Mesothelial cell of epicardium (in vitro differentiated cells): ENCODE measurements around the gene RCE1. TPM values are rescaled to one million over a fixed set of nuclear protein-coding genes. Genes with fewer than 3 reads are reported as not detected.

Experiments used
- DNase-seq, 2 experiments: peaks; one replicate each; pipeline ENCODE4 v3.0.0; 2021; ENCODE audit warnings: low spot score in 2 of 2; ENCODE audit not compliant: unreplicated experiment in 2 of 2
- H3K27ac Mint-ChIP-seq: 2 replicates; pipeline ENCODE4 v1.8.0; 2021; ENCODE audit warnings: mixed read lengths
- H3K27me3 Mint-ChIP-seq: 2 replicates; pipeline ENCODE4 v1.8.0; 2021; ENCODE audit warnings: low read depth, mixed read lengths
- H3K36me3 Mint-ChIP-seq: 2 replicates; pipeline ENCODE4 v1.8.0; 2021; ENCODE audit warnings: mixed read lengths
- H3K4me1 Mint-ChIP-seq: 2 replicates; pipeline ENCODE4 v1.8.0; 2021; ENCODE audit warnings: mixed read lengths
- H3K4me3 Mint-ChIP-seq: 2 replicates; pipeline ENCODE4 v1.8.0; 2021; ENCODE audit warnings: mild to moderate bottlenecking, moderate library complexity, mixed read lengths
- H3K9me3 Mint-ChIP-seq: 2 replicates; pipeline ENCODE4 v1.8.0; 2021; ENCODE audit warnings: mixed read lengths
- total RNA-seq: library from RNA; stranded (reverse); gene quantifications from 3 replicates; pipeline ENCODE4 v1.2.1, GENCODE V29; 2021
- TF ChIP-seq, protein P1 (sequence below): fragments of 200-600 bp; sonication (generic); IDR thresholded peaks from one replicate; pipeline ENCODE4 v1.5.0; 2021; ENCODE audit warnings: antibody characterized with exemption; ENCODE audit not compliant: unreplicated experiment

RCE1 gene
- total RNA-seq, 1 donor from 2014 or later: 27.2 TPM

DNA sequence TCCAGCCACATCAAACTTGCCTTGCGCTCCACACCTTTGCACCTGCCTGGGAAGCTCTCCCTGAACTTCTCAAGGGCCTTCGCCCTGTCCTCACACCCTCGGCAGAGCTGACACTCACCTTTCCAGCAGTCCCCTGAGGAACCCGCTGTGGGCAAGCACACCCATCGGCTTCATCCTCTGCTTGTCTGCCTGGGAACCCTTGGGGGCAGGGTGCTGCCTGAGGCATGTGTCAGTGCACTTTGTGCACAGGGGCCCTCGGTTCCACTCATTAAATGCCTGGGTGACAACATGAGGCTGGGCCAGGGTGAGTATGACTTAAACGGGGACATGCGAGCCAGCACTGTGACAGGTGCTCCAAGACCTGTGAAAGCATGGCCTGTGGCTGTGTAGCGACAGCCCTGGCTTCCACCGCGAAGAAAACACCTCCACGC lies 11.0 kb downstream of the RCE1 start:
- no peaks in the 10 kb centered on the region for H3K36me3 Mint-ChIP-seq
- no peak overlapping the region for H3K4me3 Mint-ChIP-seq
- TF ChIP-seq, protein P1, sequence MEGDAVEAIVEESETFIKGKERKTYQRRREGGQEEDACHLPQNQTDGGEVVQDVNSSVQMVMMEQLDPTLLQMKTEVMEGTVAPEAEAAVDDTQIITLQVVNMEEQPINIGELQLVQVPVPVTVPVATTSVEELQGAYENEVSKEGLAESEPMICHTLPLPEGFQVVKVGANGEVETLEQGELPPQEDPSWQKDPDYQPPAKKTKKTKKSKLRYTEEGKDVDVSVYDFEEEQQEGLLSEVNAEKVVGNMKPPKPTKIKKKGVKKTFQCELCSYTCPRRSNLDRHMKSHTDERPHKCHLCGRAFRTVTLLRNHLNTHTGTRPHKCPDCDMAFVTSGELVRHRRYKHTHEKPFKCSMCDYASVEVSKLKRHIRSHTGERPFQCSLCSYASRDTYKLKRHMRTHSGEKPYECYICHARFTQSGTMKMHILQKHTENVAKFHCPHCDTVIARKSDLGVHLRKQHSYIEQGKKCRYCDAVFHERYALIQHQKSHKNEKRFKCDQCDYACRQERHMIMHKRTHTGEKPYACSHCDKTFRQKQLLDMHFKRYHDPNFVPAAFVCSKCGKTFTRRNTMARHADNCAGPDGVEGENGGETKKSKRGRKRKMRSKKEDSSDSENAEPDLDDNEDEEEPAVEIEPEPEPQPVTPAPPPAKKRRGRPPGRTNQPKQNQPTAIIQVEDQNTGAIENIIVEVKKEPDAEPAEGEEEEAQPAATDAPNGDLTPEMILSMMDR: no peak
- H3K4me1 Mint-ChIP-seq: peaks cover 6% of the 10 kb centered on the region
- no peaks in the 10 kb centered on the region for H3K27me3 Mint-ChIP-seq
- no peaks in the 10 kb centered on the region for H3K9me3 Mint-ChIP-seq
- H3K27ac Mint-ChIP-seq: no peak overlapping the region
- no peak for DNase-seq

GRCh38 chr11:66854729-66855211 lies 11.5 kb downstream of the RCE1 start:
- TF ChIP-seq, protein P1: no peak
- Mint-ChIP-seq H3K4me1 (peaks cover 6% of the 10 kb centered on the region), H3K27me3 (no peaks in the 10 kb centered on the region), H3K36me3 (no peaks in the 10 kb centered on the region), H3K4me3 (no peak overlapping the region), H3K27ac (no peak overlapping the region), H3K9me3 (no peaks in the 10 kb centered on the region)
- no peak for DNase-seq

GRCh38 chr11:66855574-66856495 lies 12.6 kb downstream of the RCE1 start:
- TF ChIP-seq, protein P1: no peak
- Mint-ChIP-seq H3K4me1 (peaks cover 6% of the 10 kb centered on the region), H3K36me3 (no peaks in the 10 kb centered on the region), H3K27ac (peak overlapping the region; percentile 82), H3K27me3 (no peaks in the 10 kb centered on the region), H3K4me3 (peak overlapping the region; percentile 90), H3K9me3 (no peaks in the 10 kb centered on the region)
- peak in 1 of 2 experiments; percentile 75 for DNase-seq

DNA sequence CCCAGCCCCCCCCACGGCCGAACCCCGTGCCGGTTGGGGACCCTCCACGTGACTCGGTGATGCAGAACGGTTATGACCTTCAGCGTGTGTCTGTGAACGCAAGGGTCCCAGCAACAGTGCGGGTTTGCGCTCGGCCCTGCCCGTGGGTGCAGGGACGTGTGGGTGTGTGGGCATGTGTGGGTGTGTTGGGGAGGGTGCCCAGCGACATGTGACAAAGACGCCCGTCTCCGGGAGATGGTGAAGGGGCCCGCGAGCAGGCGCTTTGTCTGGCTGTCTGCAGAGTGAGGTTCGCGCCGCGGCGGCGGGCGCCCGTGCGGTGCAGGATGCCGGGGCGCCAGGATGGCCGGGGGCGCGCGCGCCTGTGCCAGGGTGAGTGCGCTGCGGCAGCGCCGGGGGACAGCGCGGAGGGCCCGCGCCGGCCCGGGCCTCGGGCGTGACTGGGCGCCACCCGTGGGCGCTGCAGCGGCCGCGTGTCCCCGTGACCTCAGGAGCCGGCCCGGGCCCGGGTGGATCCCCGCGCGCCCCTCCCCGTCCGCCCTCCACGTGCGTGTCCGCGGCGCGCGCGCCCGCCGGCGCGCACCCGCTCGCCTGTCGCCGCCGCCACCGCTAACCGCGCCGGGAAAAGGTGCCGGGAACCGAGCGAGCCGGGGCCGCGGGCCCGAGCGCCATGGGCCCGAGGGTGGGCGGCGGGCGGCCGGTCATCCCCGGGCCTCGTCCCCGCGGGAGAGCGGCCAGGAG lies 13.4 kb downstream of the RCE1 start, which contains the start of gene LRFN4:
TSS of gene LRFN4 (plus strand) at position 569 of the 738 bp plus-strand sequence. CDS start 681 bp downstream, outside the sequence.
- Mint-ChIP-seq H3K36me3 (no peaks in the 10 kb centered on the region), H3K9me3 (no peaks in the 10 kb centered on the region), H3K27ac (peak within 1 kb of the TSS; percentile 86), H3K4me1 (peaks cover 6% of the 10 kb centered on the region), H3K4me3 (peak within 1 kb of the TSS; percentile 90), H3K27me3 (no peaks in the 10 kb centered on the region)
- TF ChIP-seq, protein P1: no peak
- peak in 1 of 2 experiments; percentile 80 for DNase-seq

GRCh38 chr11:66857234-66857926 lies 14.1 kb downstream of the RCE1 start:
- no peak for DNase-seq
- Mint-ChIP-seq H3K4me1 (peaks cover 6% of the 10 kb centered on the region), H3K9me3 (no peaks in the 10 kb centered on the region), H3K27me3 (no peaks in the 10 kb centered on the region), H3K4me3 (peak overlapping the region; percentile 68), H3K27ac (peak overlapping the region; percentile 12), H3K36me3 (no peaks in the 10 kb centered on the region)
- TF ChIP-seq, protein P1: no peak
